AG09309 (cell line): ENCODE results near the gene CST2.
"Not testable (repeated sequence)": the region's sequence is repeated elsewhere in the genome, so short reads cannot be mapped to it uniquely, and the experiment has no call there.

Source experiments
- DNase-seq: peaks from one replicate; pipeline ENCODE4 v3.0.0-alpha.2; 2010; ENCODE audit warnings: low read depth
- H3K4me3 ChIP-seq: 2 replicates; pipeline ENCODE4 v1.5.1; 2011; ENCODE audit warnings: mild to moderate bottlenecking, low read depth, low read length, moderate library complexity; ENCODE audit not compliant: control insufficient read depth
- TF ChIP-seq, protein P1 (sequence below): IDR thresholded peaks from 2 replicates; pipeline ENCODE4 v1.5.1; 2011; ENCODE audit warnings: mild to moderate bottlenecking, low read depth, low read length, inconsistent platforms; ENCODE audit not compliant: insufficient read depth, control insufficient read depth; ENCODE audit errors: missing control alignments

Gene CST2

GRCh38 chr20:23869520-23869919 is 43.0 kb upstream of the CST2 start:
- no peak for DNase-seq
- TF ChIP-seq, protein P1, sequence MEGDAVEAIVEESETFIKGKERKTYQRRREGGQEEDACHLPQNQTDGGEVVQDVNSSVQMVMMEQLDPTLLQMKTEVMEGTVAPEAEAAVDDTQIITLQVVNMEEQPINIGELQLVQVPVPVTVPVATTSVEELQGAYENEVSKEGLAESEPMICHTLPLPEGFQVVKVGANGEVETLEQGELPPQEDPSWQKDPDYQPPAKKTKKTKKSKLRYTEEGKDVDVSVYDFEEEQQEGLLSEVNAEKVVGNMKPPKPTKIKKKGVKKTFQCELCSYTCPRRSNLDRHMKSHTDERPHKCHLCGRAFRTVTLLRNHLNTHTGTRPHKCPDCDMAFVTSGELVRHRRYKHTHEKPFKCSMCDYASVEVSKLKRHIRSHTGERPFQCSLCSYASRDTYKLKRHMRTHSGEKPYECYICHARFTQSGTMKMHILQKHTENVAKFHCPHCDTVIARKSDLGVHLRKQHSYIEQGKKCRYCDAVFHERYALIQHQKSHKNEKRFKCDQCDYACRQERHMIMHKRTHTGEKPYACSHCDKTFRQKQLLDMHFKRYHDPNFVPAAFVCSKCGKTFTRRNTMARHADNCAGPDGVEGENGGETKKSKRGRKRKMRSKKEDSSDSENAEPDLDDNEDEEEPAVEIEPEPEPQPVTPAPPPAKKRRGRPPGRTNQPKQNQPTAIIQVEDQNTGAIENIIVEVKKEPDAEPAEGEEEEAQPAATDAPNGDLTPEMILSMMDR: no peak
- no peak overlapping the region for H3K4me3 ChIP-seq

DNA sequence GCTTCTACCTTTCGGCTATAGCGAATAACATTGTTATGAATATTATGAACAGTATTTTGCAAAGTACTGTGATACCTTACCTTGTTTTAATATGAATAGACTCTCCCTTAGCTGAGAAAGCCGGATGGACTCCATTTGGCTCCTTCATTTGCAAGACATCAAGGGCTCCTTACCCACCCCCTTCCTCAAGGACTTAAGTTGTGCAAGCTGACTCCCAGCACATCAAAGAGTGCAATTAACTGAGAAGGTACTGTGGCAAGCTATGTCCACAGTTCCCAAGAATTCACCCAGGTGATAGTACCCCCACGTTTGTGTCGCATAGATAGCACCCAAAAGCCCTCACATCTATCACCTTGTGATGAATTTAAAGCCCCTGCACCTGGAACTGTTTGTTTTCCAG is 41.8 kb upstream of the CST2 start:
- no peak overlapping the region for H3K4me3 ChIP-seq
- TF ChIP-seq, protein P1: no peak
- no peak for DNase-seq

- TF ChIP-seq, protein P1: no peak
- H3K4me3 ChIP-seq: no peak overlapping the region
- DNase-seq: no peak
Observed at GRCh38 chr20:23867152-23867776, 40.7 kb upstream of the CST2 start.

DNA sequence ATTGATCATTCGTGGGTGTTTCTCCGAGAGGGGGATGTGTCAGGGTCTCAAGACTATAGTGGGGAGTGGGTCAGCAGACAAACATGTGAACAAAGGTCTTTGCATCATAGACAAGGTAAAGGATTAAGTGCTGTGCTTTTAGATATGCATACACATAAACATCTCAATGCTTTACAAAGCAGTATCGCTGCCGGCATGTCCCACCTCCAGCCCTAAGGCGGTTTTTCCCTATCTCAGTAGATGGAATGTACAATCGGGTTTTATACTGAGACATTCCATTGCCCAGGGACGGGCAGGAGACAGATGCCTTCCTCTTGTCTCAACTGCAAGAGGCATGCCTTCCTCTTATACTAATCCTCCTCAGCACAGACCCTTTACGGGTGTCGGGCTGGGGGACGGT is 34.2 kb upstream of the CST2 start:
- DNase-seq, H3K4me3 ChIP-seq: not testable (repeated sequence)

GRCh38 chr20:23857962-23858595 is 31.6 kb upstream of the CST2 start:
- DNase-seq: no peak
- TF ChIP-seq, protein P1: no peak
- H3K4me3 ChIP-seq: no peak overlapping the region

DNA sequence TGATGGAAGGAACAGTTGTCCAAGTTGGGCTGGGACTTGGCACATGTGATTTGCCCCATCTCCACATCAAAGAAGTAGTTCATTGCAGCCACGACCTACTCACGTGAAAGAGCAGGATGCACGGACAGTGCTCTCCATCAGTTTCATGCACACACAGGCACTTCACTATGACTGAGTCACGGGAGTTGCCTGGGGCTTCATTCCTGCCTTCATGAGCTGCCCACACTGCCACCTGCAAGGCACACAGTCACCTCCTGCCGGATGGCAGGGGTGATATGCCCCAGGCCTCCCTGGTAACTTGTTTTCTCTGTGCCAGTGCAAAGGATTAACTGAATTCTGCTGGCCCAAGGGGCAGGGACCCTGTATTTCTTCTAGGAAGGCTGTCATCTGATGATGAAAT is 30.2 kb upstream of the CST2 start:
- TF ChIP-seq, protein P1: no peak
- DNase-seq: no peak
- H3K4me3 ChIP-seq: no peak overlapping the region

- DNase-seq: no peak
- TF ChIP-seq, protein P1: no peak
- no peak overlapping the region for H3K4me3 ChIP-seq
Observed at GRCh38 chr20:23856226-23856625, 29.7 kb upstream of the CST2 start.
